ENCODE data around the gene GULP1. TPM values are rescaled to one million over a fixed set of nuclear protein-coding genes. Genes with fewer than 3 reads are reported as not detected.

The GULP1 gene
- total and polyA plus RNA-seq, 2 of the 4 experiments (the other 2 are of a cell fraction), result 24.4 to 40.1 TPM

DNA sequence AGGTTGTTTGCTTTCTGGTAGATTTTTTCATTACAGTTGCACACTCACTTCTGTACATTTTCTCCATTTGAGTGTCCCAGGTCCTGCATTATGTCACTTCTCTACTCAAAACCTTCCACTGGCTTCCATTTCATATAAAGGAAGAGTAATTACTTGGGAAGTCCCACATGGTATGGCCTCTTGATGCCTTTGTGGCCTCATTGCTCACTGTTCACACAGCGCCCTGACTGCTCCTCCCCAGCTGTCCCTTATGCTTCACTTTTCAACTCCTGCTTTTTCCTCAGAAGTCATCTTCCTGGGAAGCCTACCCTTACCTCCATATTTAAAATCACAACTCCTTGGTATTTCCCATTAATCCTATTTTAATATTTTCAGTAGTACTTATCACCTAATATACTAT lies 24.7 kb downstream of the GULP1 start:
- H3K27ac ChIP-seq (ENCODE audit: insufficient read depth, low read length), result no peak overlapping the region
- H2BK120ac ChIP-seq (ENCODE audit: low read depth, low read length), result no peak overlapping the region; the same call in 1 of the 2 replicates
- H3K4me1 ChIP-seq (ENCODE audit: control insufficient read depth, insufficient read depth, low read length), result no peaks in the 10 kb centered on the region; the same call in 1 of the 2 replicates
- CTCF ChIA-PET, result no interaction called here
- H2AK5ac ChIP-seq (ENCODE audit: low read depth, low read length), result peak overlapping the region; percentile 6; the same call in 1 of the 2 replicates
- dilution Hi-C loops (cut with HindIII; ENCODE audit: low sequenced_read_pairs, unreplicated experiment), result no loop called here
- H3K79me1 ChIP-seq (ENCODE audit: low read depth in 1 of 2, low read length in 2 of 2), result peaks cover 20 to 44% of the 10 kb centered on the region in 2 experiments
- no peak overlapping the region for H3K23ac ChIP-seq (ENCODE audit: low read depth, low read length)
- 0 out of 2 replicates have a peak overlapping the region, but pooled peaks have one; percentile 10 for H2BK20ac ChIP-seq (ENCODE audit: low read depth, low read length)
- H4K91ac ChIP-seq (ENCODE audit: insufficient read depth, low read depth, low read length), result no peak overlapping the region
- H3K4me3 ChIP-seq (ENCODE audit: insufficient read depth, low read depth, low read length), result no peak overlapping the region
- H3K36me3 ChIP-seq (ENCODE audit: control insufficient read depth, insufficient read depth, low read length), result no peaks in the 10 kb centered on the region
- H2BK15ac ChIP-seq (ENCODE audit: low read depth, low read length), result peak overlapping the region; percentile 48; the same call in 1 of the 3 replicates
- WGBS, 2 experiments (ENCODE audit: extremely low coverage in 2 of 2, insufficient read length in 1 of 2), result 100% methylated on average over 1 of the region's 1 CpG; no CpG with 5 or more reads in 1 of the 2 experiments
- no peak overlapping the region for H2AK9ac ChIP-seq (replicated peaks; ENCODE audit: low read depth, low read length, poor library complexity)
- H4K8ac ChIP-seq (ENCODE audit: low read depth in 2 of 2, low read length in 2 of 2), result peak overlapping the region in 1 of 2 experiments; percentile 18; a peak in 1 of 4 replicates
- H3K9me3 ChIP-seq (ENCODE audit: control insufficient read depth, insufficient read depth, low read length), result peaks cover 5% of the 10 kb centered on the region; the same call in 1 of the 2 replicates
- POLR2A ChIA-PET (ENCODE audit: unreplicated experiment), result no interaction called here
- no peaks in the 10 kb centered on the region for H3K9me1 ChIP-seq (ENCODE audit: insufficient read depth, low read length)
- no peak overlapping the region for H3K4ac ChIP-seq (ENCODE audit: low read depth, low read length)
- BruUV-seq (replicated peaks), result no TSS peak
- ATAC-seq (ENCODE audit: low read depth) (no peak), DNase-seq (no peak)
- H3K27me3 ChIP-seq (ENCODE audit: control insufficient read depth, insufficient read depth, low read length), result no peaks in the 10 kb centered on the region
- no peak overlapping the region for H2AFZ ChIP-seq (replicated peaks; ENCODE audit: low read length, poor library complexity)
- no peak overlapping the region for H3K56ac ChIP-seq (ENCODE audit: extremely low read depth, insufficient read depth, low read length)
- no peak overlapping the region for H2BK5ac ChIP-seq (ENCODE audit: low read depth, low read length, poor library complexity, severe bottlenecking)
- in situ Hi-C loops (cut with MboI; ENCODE audit: low sequenced_read_pairs), result loop anchor here (25.0 kb wide), 1 partner anchor 1096 kb away; no protein-coding TSS in a partner anchor
- H4K5ac ChIP-seq (ENCODE audit: low read depth, low read length), result no peak overlapping the region
- H3K14ac ChIP-seq (replicated peaks; ENCODE audit: low read depth, low read length), result no peak overlapping the region
- H3K4me2 ChIP-seq (ENCODE audit: low read depth, low read length), result no peak overlapping the region
- H3K9ac ChIP-seq (ENCODE audit: low read depth, low read length), result no peak overlapping the region
- H3K18ac ChIP-seq (ENCODE audit: low read depth, low read length), result no peak overlapping the region
- H4K20me1 ChIP-seq (ENCODE audit: insufficient read depth, low read length), result no peaks in the 10 kb centered on the region
- intact Hi-C loops (cut with micrococcal nuclease), result no loop called here
- TF ChIP-seq SMC3 (IDR thresholded peaks at IDR 0.05; ENCODE audit: low read depth, low read length), result no peak
- TF ChIP-seq MXI1 (IDR thresholded peaks at IDR 0.05; ENCODE audit: borderline replicate concordance, low read depth, low read length), result no peak
- no peak for TF ChIP-seq FOS (IDR thresholded peaks at IDR 0.05; ENCODE audit: low read depth, low read length)
